Stimulated activated naive CD4-positive, alpha-beta T cell treated with Interleukin-2 at 50 U/mL for 16 hours (primary cell): ENCODE measurements around the gene LMF1.
"Not testable (repeated sequence)": the region's sequence is repeated elsewhere in the genome, so short reads cannot be mapped to it uniquely, and the experiment has no call there.

Source experiments
- DNase-seq: peaks from one replicate; lab custom pipeline; 2025; lab: John Stamatoyannopoulos, UW

LMF1 gene

DNA sequence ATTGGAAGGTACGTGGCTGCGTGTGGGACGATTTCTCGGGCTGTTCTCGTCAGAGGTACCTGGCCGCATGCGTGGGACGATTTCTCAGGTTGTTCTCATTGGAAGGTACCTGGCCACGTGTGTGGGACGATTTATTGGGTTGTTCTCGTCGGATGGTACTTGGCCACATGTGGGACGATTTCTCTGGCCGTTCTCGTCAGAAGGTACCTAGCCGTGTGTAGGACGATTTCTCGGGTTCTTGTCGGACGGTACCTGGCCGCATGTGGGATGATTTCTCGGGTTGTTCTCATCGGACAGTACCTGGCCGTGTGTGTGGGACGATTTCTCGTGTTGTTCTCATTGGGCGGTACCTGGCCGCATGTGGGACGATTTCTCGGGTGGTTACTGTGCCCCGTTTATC lies 120.1 kb downstream of the LMF1 start:
- DNase-seq, result no peak

DNA sequence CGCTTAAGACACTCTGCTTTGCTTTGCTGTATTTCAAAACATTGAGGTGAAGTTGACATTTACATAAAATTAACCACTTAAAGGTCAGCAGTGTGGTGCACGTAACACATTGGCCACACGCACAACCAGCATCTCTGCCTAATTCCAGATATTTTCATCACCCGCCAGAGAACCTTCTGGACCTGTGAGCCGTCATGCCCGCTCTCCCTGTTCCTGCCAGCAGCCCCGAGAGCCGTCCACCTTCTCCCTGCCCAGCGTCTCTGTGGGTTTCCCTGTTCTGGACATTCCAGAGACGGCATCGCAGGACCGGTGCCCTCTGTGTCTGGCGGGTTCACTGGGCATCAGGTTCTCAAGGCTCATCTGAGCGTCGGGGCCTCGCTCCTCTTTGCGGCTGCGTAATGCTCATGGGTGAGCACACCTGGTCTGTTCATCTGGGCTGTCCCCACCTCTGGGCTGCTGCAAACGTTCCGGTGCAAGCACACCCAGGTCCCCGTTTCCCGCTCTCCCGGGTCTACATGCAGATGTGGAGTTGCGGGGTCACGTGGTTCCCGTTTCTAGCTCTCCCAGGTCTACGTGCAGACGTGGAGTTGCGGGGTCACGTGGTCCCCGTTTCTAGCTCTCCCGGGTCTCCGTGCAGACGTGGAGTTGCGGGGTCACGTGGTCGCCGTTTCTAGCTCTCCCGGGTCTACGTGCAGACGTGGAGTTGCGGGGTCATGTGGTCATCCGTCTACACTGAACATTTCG lies 122.1 kb downstream of the LMF1 start:
- DNase-seq, result no peak

DNA sequence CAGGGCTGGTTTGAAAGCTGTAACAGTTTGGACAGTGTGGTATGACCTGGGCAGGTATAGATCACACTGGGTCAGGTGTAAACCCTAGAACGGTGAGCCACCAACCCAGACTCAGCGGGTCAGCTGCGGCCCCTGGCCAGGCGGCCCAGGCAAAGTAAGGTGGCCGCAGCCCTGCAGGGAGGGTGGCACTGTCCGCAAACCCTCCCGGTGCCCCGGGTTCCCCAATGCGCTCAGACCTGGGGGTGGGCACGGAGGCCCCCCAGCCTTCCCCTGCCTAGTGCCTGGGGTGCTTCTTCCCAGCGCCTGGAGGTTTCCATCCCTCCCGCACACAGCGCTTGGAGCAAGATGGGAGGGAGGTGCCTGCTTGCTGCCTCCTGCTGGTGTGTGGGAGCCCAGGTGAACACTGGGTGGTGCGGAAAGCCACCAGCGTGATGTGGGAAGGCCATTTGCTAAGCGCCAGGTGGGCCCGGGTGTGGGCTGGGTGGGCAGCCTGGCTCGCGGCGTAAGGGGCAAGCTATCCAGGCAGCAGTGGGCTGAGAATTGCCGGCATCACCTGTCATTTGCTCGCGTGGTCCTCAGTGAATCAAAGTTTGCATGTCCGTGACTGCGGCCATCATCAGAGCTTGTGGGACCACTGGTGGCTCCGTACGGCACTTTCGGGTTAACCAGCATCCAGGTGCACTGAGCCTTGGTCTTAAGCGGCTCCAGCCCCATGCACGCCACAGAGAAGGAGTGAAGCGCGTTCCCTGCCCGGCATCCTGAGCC lies 122.9 kb downstream of the LMF1 start:
- DNase-seq, result no peak

DNA sequence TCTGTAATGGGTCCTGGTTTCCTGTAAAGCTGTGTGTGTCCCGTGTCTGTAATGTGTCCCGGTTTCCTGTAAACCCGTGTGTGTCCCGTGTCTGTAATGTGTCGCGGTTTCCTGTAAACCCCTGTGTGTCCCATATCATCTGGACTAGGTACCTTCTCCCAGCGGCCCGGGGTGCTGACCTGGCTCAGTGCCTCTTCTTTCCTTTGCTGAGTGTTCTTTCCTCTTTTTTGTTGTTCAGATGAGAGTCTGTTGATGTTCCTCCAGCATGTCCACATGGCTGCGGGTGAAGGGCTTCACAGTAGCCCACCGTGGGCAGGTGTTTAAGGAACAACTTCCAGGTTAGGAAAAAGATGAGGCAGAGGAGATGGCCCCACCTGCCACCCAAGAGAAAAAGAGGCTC lies 123.6 kb downstream of the LMF1 start:
- DNase-seq, result no peak

DNA sequence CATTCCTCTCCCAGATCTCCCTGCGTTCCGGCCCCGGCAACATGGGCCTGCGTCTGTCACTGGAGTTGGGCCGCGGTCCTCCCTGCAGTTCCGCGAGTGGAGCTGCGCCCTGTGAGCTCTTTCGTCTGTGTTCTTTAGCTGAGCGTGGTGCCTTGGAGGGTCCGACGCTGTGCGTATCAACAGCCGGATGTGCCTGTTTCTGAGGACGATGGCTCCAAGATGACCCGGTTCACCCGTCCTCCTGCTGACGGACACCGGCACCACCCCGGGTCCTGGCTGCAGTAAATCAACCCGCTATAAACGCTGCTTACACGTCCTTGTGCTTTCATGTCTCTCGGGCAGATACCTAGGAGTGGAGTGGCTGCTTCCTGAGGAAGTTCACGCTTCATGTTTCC lies 125.4 kb downstream of the LMF1 start:
- no peak for DNase-seq

DNA sequence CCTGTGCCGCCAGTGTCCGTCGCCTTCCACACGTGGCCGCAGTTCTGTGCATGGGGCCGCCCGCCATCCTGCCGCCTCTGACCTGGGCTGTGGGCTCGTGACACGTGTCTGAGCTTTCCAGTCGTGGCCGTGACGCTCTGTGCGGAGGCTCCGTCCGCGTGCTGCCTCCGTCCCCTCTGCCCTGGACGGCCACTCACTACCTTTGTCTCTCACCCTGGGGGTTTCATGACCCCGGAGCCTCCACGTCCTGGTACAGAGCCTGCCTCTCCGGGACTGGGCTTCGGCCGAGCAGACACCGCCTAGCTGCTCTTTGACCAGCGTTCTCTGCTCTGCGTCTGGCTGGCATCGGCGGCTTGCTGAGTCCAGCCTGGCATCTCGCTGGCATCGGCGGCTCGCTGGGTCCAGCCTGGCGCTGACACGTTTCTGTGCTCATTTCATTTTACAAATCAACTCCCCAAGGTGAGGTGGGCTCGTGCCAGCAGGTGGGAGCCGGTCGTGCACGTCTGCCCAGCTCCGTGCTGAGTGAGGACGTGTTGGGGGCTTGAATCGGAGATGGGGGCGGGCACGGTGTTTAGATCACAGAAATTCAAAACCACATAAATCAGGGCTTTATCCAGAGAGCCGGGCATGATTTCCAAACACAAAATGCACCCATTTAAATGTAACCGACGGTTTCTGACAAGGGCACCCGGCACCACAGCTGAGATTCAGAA lies 126.0 kb downstream of the LMF1 start:
- no peak for DNase-seq

DNA sequence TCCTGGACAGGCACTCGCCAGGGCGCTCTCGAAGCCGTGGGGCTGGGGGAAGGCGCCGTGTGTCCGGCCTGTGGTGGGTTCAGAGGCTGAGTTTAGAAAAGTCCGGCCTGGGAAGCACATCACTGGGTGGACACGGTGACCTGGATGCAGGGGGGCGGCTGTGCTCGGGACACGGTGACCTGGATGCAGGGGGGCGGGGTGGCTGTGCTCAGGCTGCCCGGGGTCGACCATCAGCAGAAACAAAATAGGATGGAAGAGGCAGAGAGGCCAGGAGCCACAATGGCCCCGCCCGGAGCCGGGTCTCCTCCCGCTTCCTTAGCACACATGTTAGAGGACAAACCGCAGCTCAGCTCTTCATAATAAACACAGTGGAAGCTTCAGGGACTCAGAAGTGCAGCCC lies 127.0 kb downstream of the LMF1 start:
- DNase-seq, result no peak

DNA sequence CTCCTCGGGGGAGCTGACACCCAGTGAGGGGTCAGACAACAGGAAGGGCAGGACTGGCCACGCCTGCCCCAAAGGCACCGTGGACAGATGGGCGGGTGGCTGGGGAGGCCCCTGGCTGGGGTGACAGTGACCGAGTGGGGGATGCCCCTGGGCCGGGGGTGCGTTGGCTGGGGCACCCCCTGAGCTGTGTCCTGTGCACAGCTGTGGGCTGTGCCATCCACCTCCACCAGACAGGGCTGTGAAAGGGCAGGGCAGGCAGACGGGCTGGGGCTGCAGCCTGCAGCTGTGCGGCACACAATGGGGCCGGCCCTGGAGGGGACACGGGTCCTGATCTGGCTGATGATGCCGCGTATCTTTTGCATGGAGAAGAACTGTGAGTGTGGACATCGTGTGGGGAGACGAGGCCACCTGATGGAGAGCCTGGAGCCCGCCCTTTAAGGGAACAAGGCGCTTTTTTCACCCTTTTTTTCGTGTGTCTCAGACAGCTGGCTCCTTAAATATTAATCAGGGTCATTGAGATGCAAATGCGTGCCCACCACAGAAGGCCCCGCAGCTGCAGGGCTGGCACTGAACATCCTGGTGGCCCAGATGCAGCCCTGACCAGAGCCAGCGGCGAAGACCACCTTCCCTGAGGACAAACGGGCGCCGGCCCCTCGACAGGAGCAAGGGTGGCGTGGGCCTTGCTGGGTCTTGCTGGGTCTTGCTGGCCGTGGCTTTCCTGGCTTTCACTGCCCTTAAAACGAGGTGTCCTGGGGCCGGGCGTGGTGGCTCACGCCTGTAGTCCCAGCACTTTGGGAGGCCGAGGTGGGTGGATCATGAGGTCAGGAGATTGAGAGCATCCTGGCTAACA lies 127.8 kb downstream of the LMF1 start:
- no peak for DNase-seq

DNA sequence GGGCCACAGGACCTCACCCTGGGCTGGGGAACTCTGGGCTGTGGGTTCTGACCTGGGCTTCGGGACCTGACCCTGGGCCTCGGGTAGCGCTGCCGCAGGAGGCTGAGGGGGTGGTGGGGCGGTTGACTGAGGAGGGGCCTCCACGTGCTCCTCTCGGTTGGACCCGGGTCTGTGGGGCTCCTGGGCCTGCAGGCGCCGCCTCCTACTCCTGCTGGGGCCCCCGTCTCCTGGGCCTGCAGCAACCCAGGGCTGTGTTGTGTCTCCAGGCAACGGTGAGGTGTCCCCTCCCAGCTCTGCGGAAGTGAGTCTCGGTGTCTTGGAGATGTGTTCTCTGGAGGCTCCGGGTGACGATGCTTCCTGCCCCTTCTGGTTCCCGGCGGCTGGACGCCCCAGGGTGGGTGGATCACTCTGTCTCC lies 128.7 kb downstream of the LMF1 start:
- no peak for DNase-seq

DNA sequence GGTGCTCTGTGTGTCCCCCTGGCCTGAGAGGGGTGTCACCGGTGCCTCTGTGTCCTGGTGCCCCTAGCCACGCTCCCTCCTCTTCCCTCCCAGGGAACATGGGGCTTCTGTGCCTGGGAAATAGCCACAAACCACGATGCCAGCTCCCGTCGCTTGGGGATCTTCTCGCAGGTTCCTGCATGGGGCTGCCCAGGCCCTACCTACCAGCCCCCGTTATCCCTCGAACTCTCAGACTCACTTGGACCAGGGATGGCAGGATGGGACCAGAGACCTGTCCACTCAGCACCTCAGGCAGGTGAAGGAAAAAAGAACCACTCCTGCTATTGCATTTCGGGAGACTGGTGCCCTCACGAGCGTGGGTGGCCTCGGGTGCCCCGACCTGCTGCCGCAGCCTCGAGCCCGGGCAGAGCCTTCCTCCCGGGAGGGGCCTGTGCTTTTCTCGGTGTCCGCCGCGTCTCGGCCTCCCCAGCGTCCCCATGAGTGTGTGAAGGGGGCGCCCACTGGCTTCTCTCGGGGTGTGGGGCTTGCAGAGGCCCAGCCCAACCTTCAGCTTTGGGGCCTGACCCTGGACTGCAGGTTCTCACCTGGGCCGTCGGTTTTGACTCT lies 129.2 kb downstream of the LMF1 start:
- no peak for DNase-seq

DNA sequence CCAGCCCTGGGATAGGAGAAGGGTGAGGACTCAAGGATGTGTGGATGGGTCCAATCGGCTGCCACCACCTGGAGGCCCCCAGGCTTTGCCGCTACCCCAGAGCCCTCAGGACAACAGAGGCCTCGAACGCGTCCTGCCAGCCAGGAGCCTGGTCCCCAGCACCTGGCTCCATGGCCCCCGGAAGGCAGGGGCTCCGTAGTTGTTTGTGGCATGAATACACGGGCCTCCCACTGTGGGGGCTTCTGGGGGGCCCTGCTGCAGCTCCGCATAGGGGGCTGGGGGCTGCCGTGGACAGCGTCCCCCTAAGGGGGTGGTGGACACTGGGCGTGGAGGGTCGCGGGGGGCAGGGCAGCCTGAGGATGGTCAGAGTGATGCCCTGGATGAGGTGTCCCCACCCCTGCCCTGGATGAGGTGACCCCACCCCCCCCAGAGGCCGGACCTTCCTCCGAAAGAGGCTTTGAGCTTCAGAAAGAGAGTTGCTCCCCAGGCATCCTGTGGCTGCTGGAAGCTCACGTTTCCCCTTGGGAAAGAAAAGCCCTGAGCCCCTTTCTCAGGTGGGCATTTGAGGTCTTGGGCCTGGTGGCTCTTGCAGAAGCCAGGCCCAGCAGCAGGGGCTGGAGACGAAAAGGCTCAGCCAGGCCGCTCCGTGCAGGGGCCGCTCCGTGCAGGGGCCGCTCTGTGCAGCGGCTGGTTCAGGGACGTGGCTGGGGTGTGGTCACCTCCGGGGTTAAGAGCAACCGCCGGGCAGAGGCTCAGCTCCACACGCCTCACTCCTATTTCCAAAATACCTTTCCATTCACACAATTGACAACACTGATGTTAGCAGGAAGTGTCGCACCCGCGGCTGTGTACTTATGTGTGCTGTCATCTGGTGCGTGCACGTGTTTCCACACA lies 130.0 kb downstream of the LMF1 start:
- DNase-seq, result no peak

DNA sequence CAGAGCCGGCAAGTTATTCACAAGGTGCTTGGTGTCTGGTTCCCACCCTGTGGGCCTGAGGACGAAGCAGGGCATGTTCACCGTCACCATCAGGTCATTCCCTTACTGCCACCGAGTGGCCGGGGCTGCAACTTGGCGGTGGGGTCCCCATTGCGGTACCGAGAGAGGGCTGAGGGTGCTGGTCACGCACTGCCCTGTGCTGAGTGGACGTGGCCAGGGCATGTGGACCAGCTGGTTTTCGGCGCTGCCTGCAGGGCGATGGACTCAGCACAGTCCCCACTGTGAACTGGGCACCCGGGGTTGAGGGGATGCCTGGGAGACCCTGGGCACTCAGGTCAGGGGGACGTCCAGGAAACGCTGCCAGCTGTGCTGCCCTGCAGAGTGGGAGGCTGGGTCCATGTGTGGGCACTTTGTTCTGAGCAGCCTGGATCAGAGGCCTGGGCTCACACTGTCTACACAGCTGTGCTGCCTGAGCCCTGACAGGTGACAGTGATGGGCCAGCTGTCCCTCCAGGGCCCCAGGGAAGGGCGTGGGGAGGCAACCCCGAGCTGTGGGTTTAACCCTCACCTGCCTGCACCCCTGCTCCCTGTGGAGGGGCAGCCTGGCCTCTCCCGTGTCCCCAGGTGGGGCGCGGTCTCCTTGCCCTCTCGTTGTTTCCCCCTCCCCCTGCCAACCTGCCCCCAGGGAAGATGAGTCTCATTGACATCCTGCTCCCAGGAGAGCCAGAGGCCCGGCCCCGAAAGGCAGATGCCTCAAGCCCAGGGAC lies 131.0 kb downstream of the LMF1 start:
- DNase-seq, result no peak

DNA sequence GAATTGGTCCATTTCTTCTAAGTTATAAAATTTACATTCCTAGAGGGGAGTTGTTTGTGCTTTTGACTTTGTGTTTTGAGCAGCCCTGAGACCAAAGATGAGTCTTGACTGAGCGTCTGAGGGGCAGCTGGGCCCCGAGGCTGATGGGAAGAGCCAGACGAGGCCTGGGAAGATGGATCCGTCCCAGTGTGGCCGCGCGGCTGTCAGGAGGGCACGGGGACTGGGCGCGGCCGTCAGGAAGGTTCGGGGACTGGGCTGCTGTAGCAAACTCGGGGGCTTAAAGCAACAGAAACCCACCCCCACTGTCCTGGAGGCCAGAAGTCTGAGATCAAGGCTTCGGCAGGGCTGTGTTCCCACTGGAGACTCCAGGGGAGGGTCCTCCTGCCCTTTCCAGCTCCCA lies 132.0 kb downstream of the LMF1 start:
- no peak for DNase-seq

DNA sequence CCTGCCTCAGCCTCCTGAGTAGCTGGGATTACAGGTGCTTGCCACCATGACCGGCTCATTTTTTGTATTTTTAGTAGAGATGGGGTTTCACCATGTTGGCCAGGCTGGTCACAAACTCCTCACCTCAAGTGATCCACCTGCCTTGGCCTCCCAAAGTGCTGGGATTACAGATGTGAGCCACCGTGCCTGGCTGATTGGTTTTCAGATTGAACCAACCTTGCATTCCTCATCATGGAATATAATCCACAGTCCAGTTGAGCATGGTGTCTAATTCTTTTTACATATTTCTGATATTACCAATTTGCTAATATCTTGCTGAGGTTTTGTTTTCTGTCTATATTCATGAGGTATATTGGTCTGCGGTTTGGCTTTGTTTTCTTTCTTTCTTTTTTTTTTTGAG lies 134.0 kb downstream of the LMF1 start:
- DNase-seq, result not testable (repeated sequence)

DNA sequence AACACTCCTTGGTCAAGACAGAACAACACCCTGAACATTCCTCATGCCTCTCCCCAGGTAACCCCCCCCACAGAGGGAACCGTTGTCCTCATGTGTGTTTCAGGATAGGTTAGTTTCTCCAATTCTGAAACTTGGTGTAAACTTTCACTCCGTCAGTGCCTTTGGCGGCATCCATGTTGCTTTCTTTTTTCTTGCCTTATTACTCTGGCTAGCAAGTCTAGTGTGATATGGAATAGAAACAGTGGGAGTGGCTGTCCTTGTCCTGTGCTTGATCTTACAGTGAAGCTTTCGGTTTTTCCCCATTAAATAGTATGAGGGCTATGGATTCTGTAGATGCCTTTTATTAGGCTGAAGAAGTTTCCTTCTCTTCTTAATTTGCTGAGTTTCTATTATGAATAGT lies 134.6 kb downstream of the LMF1 start:
- no peak for DNase-seq

DNA sequence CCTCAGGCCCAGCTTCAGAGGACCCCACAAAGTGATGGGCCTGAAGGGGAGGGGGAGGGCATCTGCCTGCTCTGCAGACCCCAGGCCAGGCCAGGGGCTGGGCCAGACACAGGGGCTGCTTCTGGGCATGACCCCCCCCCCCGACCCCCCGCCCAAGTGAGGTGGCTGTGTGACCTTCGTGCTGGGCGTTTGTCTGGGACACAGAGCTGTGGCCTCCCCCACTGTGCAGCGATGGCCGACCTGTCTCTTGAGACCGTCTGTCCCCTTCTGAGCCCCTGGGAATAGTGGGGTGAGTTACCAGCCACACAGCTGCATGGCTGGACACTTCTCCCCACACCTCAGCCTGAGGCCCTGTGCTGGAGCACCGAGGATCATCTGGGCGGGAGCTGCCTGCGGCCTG lies 135.4 kb downstream of the LMF1 start:
- no peak for DNase-seq

DNA sequence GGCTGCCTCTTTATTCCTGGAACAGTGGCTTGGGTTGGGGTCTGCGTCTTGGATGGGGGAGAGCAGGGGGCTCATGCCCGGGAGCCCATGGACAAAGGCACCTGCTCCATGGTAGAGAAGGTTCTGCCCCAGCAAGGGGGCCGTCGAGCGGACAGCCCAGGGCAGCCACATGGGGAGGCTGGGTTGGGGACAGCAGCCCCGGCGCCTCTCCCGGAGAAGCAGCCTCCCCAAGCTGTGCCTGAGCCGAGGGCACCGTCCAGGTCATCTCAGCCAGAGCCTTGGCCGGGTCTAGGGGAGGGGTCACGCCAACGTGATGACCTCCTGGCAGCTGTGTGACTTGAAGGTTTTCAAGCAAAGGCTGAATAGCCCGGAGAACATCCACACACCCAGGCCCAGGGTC lies 137.4 kb downstream of the LMF1 start:
- no peak for DNase-seq

DNA sequence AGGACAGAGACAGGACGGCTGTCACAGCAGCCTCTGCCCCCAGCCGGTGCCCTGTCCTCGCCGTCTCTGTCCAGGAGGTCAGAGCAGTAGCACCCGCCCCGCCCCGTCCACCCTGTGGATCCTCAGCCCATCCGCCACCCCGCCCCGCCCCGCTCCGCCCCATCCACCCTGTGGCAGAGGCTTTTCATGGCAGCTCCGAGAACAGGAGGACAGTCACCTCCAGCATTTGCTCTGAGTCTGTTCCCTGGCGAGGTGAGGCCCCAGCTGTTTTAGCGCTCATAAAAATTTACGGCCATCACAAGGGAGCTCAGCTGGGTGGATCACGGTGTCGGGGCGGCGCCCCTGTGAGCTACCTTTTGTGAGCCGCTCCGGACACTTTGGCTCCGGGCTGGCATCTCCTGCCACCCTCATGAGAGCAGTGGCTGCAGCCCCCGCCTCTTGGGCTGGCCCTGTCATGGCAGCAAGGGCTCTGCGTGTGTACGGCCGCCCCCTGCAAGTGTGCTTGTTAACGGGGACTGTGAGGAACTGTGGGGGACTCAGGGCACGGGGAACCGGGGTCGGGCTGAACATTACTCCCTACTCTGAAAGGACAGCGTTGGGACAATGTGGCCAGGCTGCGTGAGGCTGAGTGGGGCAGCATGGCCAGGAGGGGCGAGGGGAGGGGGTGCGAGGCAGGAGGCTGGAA lies 138.0 kb downstream of the LMF1 start:
- DNase-seq, result no peak
